GM19438 (cell line): ENCODE results near the gene HELQ.

Experiments used
- ATAC-seq: cut with Tn5 transposase; IDR thresholded peaks from one replicate; pipeline ENCODE4 v1.9.1; 2021; ENCODE audit warnings: low read depth; ENCODE audit not compliant: unreplicated experiment

HELQ gene

GRCh38 chr4:83378419-83378818, 77.2 kb downstream of the HELQ start:
- no peak for ATAC-seq

- no peak for ATAC-seq
These were observed 82.7 kb downstream of the HELQ start for GRCh38 chr4:83372931-83373330.

DNA sequence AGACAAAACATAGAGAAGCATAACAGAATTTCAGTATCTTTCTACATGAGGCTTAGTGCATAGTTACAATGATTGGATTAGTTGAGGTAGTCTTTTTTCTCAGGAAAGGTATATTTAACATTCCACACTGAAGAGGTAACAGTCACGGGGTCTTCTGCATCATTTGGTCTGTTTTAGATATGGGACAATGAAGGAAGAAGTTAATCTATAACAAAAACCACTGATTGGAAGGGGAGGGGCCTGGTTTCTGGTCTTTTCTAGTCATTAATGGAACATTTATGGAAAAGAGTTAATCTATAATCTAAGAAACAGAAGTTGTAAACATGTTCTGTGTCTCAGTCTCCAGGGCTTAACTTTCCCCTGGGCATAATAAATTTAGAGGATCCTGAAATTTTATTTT, 83.7 kb downstream of the HELQ start:
- ATAC-seq: no peak

DNA sequence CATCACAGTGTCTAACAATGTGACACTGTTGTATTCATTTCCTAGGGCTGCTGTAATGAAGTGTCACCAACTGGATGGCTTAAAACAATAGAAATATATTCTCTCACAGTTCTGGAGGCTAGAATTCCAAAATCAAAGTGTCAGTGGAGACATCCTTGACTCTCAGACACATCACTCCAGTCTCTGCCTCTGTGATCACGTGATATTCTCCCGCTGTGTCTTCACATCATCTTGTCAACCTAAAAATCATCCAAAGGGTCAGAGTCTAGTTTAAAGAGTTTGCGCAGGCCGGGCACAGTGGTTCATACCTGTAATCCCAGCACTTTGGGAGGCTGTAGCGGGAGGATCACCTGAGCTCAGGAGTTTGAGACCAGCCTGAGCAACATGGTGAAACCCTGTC, 84.4 kb downstream of the HELQ start:
- ATAC-seq: no peak

DNA sequence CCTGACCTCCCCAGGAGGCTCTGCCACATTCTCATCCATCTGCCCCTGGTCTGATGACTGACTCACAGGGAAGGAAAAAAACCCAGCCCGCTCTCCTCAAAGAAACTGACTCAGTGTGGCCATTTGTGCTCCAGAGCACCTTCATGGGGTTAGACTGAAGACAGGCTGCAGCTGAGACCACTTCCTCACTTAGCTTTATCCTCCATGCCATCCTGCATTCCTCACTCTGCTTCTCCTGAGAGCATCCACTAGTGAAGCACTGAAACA, 85.0 kb downstream of the HELQ start:
- ATAC-seq: no peak

DNA sequence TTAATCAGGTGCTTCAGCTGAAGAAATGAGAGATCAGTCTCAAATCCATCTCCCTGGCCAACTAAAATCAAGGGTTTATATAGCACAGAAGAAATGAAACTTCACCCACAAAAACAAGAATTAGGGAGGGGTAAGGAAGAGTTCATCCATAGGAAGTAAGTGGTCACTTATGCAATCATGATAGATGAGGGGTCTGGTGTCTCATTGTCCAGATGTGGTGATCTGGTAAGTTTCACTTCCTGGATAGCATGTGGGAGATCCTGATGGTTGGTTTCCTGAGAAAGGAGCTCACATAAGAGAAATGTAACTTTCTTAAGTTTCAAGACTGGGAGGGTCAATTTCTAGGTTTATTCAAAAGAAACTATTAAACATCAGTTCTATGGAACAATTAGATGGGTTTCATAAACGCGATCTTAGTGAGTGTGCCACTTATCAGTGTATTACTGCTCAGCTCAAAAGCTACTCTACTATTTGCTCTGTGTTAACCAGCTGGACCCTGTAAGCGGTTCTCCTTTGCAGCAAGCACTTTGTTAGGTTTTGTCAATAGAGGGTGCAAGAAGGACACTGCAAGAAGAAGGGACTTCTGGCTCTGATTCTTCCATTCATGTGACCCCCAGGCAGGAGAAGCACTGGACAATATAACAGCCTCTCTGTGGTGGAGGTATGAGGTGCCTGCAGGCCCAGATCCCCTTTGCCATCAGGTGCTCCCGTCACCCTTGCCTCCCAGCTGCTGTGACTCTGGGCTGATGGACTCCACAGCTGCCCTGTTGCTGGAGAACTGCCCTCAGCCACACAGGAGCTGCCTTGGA, 85.6 kb downstream of the HELQ start:
- ATAC-seq: no peak

DNA sequence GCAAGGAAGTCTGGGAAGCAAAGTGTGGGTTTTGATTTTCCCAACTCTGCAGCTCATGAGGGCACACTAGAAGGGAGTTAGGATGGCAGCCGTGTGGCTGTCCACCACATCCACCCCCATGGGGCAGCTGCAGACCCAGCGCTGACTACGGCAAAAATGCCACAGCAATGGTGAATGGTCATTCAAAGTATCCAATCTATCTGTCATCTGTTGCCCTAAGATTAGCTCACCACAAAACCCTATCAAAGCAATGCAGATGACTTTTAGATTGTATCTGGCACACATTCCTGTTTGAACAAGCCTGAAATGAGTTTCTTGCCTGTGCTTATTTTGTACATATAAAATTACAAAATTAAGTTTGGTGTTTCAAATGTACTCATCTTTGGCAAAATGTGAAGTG, 91.3 kb downstream of the HELQ start:
- ATAC-seq: no peak

GRCh38 chr4:83362492-83363329, 92.9 kb downstream of the HELQ start:
- peak; percentile 69 for ATAC-seq

DNA sequence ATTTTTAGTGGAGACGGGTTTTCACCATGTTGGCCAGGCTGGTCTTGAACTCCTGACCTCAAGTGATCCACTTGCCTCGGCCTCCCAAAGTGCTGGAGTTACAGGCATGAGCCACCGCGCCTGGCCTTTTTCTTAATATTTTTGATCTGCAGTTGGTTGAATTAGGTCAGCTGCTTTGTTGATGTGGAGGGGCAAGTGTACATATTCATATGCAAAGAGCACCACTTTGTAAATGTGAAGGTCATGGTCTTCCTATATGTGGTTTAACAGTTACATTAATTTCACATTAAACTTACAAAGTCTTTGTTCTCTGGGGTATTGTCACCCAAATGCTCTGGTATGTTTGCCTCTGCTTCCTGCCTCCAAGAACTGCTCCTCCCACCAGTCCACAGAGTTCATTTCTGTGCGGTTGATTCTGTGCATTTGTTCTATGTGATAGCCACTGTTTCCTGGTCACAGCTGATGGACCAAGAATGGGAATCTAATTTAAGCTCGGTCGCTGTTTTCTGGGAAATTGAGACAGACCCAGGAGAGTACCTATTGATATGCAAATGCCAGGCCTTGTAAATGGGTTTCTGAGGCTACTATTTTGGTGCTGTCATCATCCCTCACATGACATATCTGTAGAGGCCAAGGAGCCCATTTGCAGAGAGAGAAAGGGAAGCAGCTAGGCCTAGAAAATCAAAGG, 94.1 kb downstream of the HELQ start:
- no peak for ATAC-seq

DNA sequence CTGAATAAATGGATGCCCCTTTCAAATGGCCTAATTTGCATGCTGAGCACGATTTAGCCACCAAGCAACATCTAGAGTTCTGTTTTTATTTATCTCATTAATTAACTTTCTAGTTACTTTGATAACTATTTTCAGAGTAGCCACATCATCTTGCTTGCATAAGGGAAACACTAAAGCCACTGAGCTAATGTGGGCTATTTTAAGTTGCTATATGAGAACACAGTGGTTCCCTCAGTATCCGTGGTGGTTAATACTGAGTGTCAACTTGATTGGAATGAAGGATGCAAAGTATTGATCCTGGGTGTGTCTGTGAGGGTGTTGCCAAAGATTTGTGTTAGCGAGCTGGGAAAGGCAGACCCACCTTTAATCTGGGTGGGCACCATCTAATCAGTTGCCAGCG, 95.6 kb downstream of the HELQ start:
- no peak for ATAC-seq

DNA sequence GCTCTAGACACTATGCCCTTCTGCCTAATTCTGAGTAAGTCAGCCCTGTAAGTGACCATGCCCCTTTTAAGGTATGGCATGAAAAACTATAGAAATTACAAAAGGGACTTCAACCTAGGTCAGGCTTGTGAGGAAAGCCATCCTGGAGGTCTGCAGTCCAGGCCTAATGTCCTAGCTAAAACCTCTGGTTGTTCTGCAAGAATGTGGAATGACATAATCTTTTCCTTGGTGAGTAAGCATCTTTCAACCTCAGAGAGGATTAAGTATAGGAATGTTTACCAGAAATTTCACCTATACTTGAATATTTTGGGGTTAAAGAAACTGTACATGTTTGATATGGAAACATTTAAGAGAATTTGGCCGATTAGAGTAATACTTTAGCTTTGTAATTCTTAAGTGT, 97.2 kb downstream of the HELQ start:
- no peak for ATAC-seq
